Measurements from ENCODE around the gene SPPL2A. TPM values are rescaled to one million over a fixed set of nuclear protein-coding genes. Genes with fewer than 3 reads are reported as not detected.
"Not testable (repeated sequence)": the region's sequence is repeated elsewhere in the genome, so short reads cannot be mapped to it uniquely, and the experiment has no call there.

SPPL2A gene
- total RNA-seq (100 to 1,000 TPM in 7 of 9 donors, 10 to 100 TPM in 2; 71.3 to 231 (median 122) TPM), polyA plus RNA-seq (100 to 1,000 TPM in 1 of 2 donors, 10 to 100 TPM in 1; 21.5 to 115 TPM)
- long read RNA-seq, donor 1, full-length matches to known transcripts, result 41 of 59 reads
- long read RNA-seq, donor 1, partial matches to known transcripts, result 3 of 59 reads
- long read RNA-seq, donor 1, other reads (novel, unspliced or antisense), result 15 of 59 reads
- long read RNA-seq, donor 2, full-length matches to known transcripts, result 136 of 181 reads
- long read RNA-seq, donor 2, partial matches to known transcripts, result 8 of 181 reads
- long read RNA-seq, donor 2, other reads (novel, unspliced or antisense), result 37 of 181 reads
- long read RNA-seq, donor 3, full-length matches to known transcripts, result 56 of 69 reads
- long read RNA-seq, donor 3, partial matches to known transcripts, result 2 of 69 reads
- long read RNA-seq, donor 3, other reads (novel, unspliced or antisense), result 11 of 69 reads

GRCh38 chr15:50765195-50765967 is at the start of gene SPPL2A:
Gene SPPL2A, minus strand, starts transcription at chr15:50765706. Its CDS starts 173 bp downstream, at chr15:50765533.
- WGBS, 4 donors, result 0 to 1% (median 0%) methylated on average over 25 to 77 of the region's 77 CpGs
- TF ChIP-seq POLR2A (IDR thresholded peaks at IDR 0.05), result peak in 1 of 2 donors; percentile 90
- no peak for TF ChIP-seq CTCF (IDR thresholded peaks at IDR 0.05)
- Histone ChIP-seq H3K27me3 (no peaks in the 10 kb centered on the region), H3K4me3 (peak within 1 kb of the TSS; percentile 31 to 97 (median 88)), H3K9me3 (no peaks in the 10 kb centered on the region), H3K36me3 (no peaks in the 10 kb centered on the region), H3K27ac (peak within 1 kb of the TSS; percentile 94 to 99 (median 98)), H3K4me1 (peaks cover 0 to 41% (median 19%) of the 10 kb centered on the region in 12 donors)
- peak; percentile 87 to 94 (median 91) for DNase-seq
- peak; percentile 65 to 93 (median 88) for ATAC-seq
- intact Hi-C loops (cut with DNase I), result loop anchor here in 8 of 10 donors (1.0 to 10.0 kb wide), 9 partner anchors 51 to 113 kb away; partner anchors contain the start of gene TRPM7 (in 6 of the 8)

GRCh38 chr15:50814634-50815033 is 49.1 kb upstream of the SPPL2A start:
- no peak overlapping the region for H3K4me3 ChIP-seq
- H3K27me3 ChIP-seq, result no peaks in the 10 kb centered on the region
- ATAC-seq, result no peak
- no peak overlapping the region for H3K27ac ChIP-seq
- no peaks in the 10 kb centered on the region for H3K9me3 ChIP-seq
- no peaks in the 10 kb centered on the region for H3K4me1 ChIP-seq
- no peaks in the 10 kb centered on the region for H3K36me3 ChIP-seq
- intact Hi-C loops (cut with DNase I), result no loop called here
- TF ChIP-seq CTCF (IDR thresholded peaks at IDR 0.05) (no peak), POLR2A (IDR thresholded peaks at IDR 0.05) (no peak)
- DNase-seq, result no peak

- WGBS, 4 donors, result 77 to 85% (median 81%) methylated on average over 2 of the region's 2 CpGs
- Histone ChIP-seq H3K36me3 (no peaks in the 10 kb centered on the region), H3K27ac (no peak overlapping the region), H3K4me1 (no peaks in the 10 kb centered on the region), H3K9me3 (no peaks in the 10 kb centered on the region), H3K4me3 (no peak overlapping the region), H3K27me3 (no peaks in the 10 kb centered on the region)
- no peak for DNase-seq
- intact Hi-C loops (cut with DNase I), result no loop called here
- ATAC-seq, result no peak
- no peak for TF ChIP-seq POLR2A (IDR thresholded peaks at IDR 0.05)
- TF ChIP-seq CTCF (IDR thresholded peaks at IDR 0.05), result no peak
These were observed 48.4 kb upstream of the SPPL2A start for GRCh38 chr15:50813865-50814264.

GRCh38 chr15:50813089-50813488 is 47.6 kb upstream of the SPPL2A start:
- Histone ChIP-seq H3K27ac (no peak overlapping the region), H3K4me3 (no peak overlapping the region), H3K36me3 (no peaks in the 10 kb centered on the region), H3K27me3 (no peaks in the 10 kb centered on the region), H3K9me3 (no peaks in the 10 kb centered on the region), H3K4me1 (no peaks in the 10 kb centered on the region)
- DNase-seq (no peak), ATAC-seq (no peak)
- TF ChIP-seq CTCF (IDR thresholded peaks at IDR 0.05) (no peak), POLR2A (IDR thresholded peaks at IDR 0.05) (no peak)
- WGBS, 4 donors, result 95 to 98% (median 95%) methylated on average over 10 of the region's 10 CpGs
- intact Hi-C loops (cut with DNase I), result no loop called here

- intact Hi-C loops (cut with DNase I), result not testable (repeated sequence)
- WGBS, 4 donors, result 96 to 98% (median 97%) methylated on average over 4 to 15 of the region's 15 CpGs
These were observed 46.6 kb upstream of the SPPL2A start for GRCh38 chr15:50812181-50812506.

GRCh38 chr15:50811461-50812180 is 46.1 kb upstream of the SPPL2A start:
- intact Hi-C loops (cut with DNase I); H3K36me3 ChIP-seq; H3K27me3 ChIP-seq; H3K4me1 ChIP-seq; H3K9me3 ChIP-seq; ATAC-seq; H3K27ac ChIP-seq; DNase-seq; H3K4me3 ChIP-seq: not testable (repeated sequence)
- 92 to 97% (median 95%) methylated on average over 12 to 30 of the region's 30 CpGs for WGBS, 4 donors

More at GRCh38 chr15:50812181-50812506, 46.6 kb upstream of the SPPL2A start:
- not testable (repeated sequence) for H3K4me3 ChIP-seq, H3K27me3 ChIP-seq, H3K36me3 ChIP-seq, H3K27ac ChIP-seq, ATAC-seq, H3K4me1 ChIP-seq, DNase-seq, H3K9me3 ChIP-seq

All from heart left ventricle (tissue), 16 donors.